ENCODE results near the gene ELMO1. TPM values are rescaled to one million over a fixed set of nuclear protein-coding genes. Genes with fewer than 3 reads are reported as not detected.

ELMO1 gene
- total and polyA plus RNA-seq, 2 donors from 2014 or later, result 6.0 to 35.4 TPM

DNA sequence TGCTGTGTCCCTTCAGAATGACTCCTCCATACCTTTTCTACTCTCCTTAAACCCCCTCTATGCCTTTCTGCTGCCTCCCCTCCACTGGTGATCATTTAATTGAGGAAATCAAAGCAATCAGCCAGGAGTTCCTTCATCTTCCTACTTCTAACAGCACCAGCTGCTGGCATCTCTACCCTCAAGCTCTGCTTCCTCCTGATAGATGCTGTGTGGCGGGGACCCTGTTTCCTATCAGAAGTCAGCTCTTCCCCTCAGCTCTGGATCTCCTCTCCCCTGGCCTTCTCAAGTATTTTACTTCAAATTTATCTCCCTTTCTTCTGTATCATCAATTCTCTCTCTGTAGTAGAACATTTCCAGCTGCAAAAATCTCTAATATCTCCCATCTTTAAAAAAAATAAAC, 183.7 kb downstream of the ELMO1 start:
- Histone ChIP-seq H3K36me3 (ENCODE audit: control insufficient read depth in 2 of 3, insufficient read depth in 3 of 3, low read length in 3 of 3) (no peaks in the 10 kb centered on the region), H3K27ac (ENCODE audit: low read depth in 2 of 2, low read length in 2 of 2) (no peak overlapping the region), H3K4me1 (ENCODE audit: control insufficient read depth in 2 of 3, insufficient read depth in 2 of 3, low read depth in 1 of 3, low read length in 3 of 3) (no peaks in the 10 kb centered on the region), H3K27me3 (ENCODE audit: control insufficient read depth, insufficient read depth, low read length) (no peaks in the 10 kb centered on the region), H3K9me3 (ENCODE audit: control insufficient read depth in 2 of 3, insufficient read depth in 1 of 3, low read length in 3 of 3) (no peaks in the 10 kb centered on the region), H3K9ac (ENCODE audit: low read length in 3 of 3) (no peak overlapping the region), H3K4me3 (ENCODE audit: low read length in 3 of 3) (no peak overlapping the region)
- TF ChIP-seq, protein P1, sequence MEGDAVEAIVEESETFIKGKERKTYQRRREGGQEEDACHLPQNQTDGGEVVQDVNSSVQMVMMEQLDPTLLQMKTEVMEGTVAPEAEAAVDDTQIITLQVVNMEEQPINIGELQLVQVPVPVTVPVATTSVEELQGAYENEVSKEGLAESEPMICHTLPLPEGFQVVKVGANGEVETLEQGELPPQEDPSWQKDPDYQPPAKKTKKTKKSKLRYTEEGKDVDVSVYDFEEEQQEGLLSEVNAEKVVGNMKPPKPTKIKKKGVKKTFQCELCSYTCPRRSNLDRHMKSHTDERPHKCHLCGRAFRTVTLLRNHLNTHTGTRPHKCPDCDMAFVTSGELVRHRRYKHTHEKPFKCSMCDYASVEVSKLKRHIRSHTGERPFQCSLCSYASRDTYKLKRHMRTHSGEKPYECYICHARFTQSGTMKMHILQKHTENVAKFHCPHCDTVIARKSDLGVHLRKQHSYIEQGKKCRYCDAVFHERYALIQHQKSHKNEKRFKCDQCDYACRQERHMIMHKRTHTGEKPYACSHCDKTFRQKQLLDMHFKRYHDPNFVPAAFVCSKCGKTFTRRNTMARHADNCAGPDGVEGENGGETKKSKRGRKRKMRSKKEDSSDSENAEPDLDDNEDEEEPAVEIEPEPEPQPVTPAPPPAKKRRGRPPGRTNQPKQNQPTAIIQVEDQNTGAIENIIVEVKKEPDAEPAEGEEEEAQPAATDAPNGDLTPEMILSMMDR (IDR thresholded peaks at IDR 0.05; ENCODE audit: borderline replicate concordance, extremely low read depth, insufficient read depth), result no peak
- intact Hi-C loops (cut with DNase I), result no loop called here
- FAIRE-seq, result no peak
- DNase-seq, result no peak

DNA sequence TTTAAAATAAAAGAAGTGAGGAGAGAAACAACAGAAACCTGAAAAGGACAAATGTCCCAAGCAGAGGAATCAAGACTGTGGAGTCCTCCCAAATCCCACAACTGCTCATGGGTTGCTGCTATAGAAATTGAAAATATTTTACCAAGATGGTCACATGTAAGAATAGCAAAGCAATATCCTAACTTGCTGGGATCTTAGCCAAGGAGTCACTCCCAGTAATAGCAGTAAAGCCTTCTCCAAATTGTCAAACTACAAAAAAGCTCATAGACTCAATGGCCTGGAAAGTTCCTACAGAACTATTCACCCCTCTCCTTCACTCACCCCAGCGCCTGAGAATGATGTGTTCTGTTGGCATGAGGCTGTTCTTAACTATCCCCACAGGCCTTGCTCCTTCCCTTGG, 186.5 kb downstream of the ELMO1 start:
- no peak for DNase-seq
- no peak overlapping the region for H3K9ac ChIP-seq (ENCODE audit: low read length in 3 of 3)
- H3K9me3 ChIP-seq (ENCODE audit: control insufficient read depth in 2 of 3, insufficient read depth in 1 of 3, low read length in 3 of 3), result no peaks in the 10 kb centered on the region
- no peak for FAIRE-seq
- intact Hi-C loops (cut with DNase I), result no loop called here
- H3K4me1 ChIP-seq (ENCODE audit: control insufficient read depth in 2 of 3, insufficient read depth in 2 of 3, low read depth in 1 of 3, low read length in 3 of 3), result no peaks in the 10 kb centered on the region
- H3K27ac ChIP-seq (ENCODE audit: low read depth in 2 of 2, low read length in 2 of 2), result no peak overlapping the region
- TF ChIP-seq, protein P1 (IDR thresholded peaks at IDR 0.05; ENCODE audit: borderline replicate concordance, extremely low read depth, insufficient read depth), result no peak
- no peak overlapping the region for H3K4me3 ChIP-seq (ENCODE audit: low read length in 3 of 3)
- H3K27me3 ChIP-seq (ENCODE audit: control insufficient read depth, insufficient read depth, low read length), result peaks cover 2% of the 10 kb centered on the region
- no peaks in the 10 kb centered on the region for H3K36me3 ChIP-seq (ENCODE audit: control insufficient read depth in 2 of 3, insufficient read depth in 3 of 3, low read length in 3 of 3)

GRCh38 chr7:37259319-37259821, 189.3 kb downstream of the ELMO1 start:
- H3K27ac ChIP-seq (ENCODE audit: low read depth in 2 of 2, low read length in 2 of 2), result no peak overlapping the region
- intact Hi-C loops (cut with DNase I), result no loop called here
- no peak for FAIRE-seq

More at GRCh38 chr7:37259319-37259821, 189.3 kb downstream of the ELMO1 start:
- Histone ChIP-seq H3K9ac (ENCODE audit: low read length in 3 of 3) (no peak overlapping the region), H3K9me3 (ENCODE audit: control insufficient read depth in 2 of 3, insufficient read depth in 1 of 3, low read length in 3 of 3) (no peaks in the 10 kb centered on the region), H3K27me3 (ENCODE audit: control insufficient read depth, insufficient read depth, low read length) (peaks cover 2% of the 10 kb centered on the region), H3K4me1 (ENCODE audit: control insufficient read depth in 2 of 3, insufficient read depth in 2 of 3, low read depth in 1 of 3, low read length in 3 of 3) (no peaks in the 10 kb centered on the region), H3K4me3 (ENCODE audit: low read length in 3 of 3) (no peak overlapping the region), H3K36me3 (ENCODE audit: control insufficient read depth in 2 of 3, insufficient read depth in 3 of 3, low read length in 3 of 3) (no peaks in the 10 kb centered on the region)
- no peak for DNase-seq
- TF ChIP-seq, protein P1 (IDR thresholded peaks at IDR 0.05; ENCODE audit: borderline replicate concordance, extremely low read depth, insufficient read depth), result no peak

All from kidney (tissue), 14 donors.